ENCODE data around the gene HCN3. TPM values are rescaled to one million over a fixed set of nuclear protein-coding genes. Genes with fewer than 3 reads are reported as not detected.

The HCN3 gene
- total and polyA plus RNA-seq, 2 of the 13 experiments (the other 11 are each of a cell fraction or from before 2014, with no cell fraction given) = 2.4 to 10.2 TPM

DNA sequence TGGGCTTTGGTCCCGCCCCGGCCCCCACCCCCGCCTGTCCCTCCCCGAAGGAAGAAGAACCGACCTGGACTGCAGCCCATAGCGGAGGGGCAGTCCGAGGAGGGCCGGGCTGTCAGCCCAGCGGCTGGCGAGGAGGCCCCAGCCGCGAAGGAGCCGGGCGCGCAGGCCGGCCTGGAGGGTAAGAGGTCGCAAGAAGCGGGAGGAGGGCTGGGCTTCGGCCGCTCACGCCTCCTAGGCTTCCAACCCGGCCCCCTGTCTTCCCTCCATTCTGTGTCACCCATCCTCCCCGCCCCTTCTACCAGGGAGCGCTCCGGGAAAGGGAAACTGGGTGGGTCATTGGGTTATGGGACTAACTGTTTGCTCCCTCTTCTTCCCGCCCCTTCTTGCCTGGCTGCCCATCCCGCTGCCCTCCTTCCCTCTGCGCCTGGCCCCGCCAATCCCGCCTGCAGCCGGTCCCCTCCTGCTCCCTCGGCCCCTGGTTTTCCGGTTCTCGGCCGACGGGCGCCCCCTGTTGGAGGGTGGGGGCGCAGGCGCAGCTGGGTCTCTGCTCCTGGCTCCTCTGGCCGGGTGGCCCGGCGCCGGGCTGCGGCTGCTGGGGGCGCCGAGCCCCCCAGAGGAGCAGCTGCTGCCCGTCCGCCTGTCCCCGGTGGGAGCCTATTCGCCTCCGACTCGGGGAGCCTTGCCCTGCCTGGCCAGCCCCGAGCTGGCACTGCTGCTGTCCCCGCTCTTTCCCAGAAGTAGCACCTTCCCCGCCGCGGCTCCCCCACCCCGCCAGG is 45.9 kb downstream of the HCN3 start (continued):
- TF ChIP-seq, protein P1, sequence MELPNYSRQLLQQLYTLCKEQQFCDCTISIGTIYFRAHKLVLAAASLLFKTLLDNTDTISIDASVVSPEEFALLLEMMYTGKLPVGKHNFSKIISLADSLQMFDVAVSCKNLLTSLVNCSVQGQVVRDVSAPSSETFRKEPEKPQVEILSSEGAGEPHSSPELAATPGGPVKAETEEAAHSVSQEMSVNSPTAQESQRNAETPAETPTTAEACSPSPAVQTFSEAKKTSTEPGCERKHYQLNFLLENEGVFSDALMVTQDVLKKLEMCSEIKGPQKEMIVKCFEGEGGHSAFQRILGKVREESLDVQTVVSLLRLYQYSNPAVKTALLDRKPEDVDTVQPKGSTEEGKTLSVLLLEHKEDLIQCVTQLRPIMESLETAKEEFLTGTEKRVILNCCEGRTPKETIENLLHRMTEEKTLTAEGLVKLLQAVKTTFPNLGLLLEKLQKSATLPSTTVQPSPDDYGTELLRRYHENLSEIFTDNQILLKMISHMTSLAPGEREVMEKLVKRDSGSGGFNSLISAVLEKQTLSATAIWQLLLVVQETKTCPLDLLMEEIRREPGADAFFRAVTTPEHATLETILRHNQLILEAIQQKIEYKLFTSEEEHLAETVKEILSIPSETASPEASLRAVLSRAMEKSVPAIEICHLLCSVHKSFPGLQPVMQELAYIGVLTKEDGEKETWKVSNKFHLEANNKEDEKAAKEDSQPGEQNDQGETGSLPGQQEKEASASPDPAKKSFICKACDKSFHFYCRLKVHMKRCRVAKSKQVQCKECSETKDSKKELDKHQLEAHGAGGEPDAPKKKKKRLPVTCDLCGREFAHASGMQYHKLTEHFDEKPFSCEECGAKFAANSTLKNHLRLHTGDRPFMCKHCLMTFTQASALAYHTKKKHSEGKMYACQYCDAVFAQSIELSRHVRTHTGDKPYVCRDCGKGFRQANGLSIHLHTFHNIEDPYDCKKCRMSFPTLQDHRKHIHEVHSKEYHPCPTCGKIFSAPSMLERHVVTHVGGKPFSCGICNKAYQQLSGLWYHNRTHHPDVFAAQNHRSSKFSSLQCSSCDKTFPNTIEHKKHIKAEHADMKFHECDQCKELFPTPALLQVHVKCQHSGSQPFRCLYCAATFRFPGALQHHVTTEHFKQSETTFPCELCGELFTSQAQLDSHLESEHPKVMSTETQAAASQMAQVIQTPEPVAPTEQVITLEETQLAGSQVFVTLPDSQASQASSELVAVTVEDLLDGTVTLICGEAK (IDR thresholded peaks at IDR 0.05) = no peak
- TF ChIP-seq, protein P1 (CRISPR knock-in tag; IDR thresholded peaks at IDR 0.05) = no peak; the same call in 1 of the 2 replicates
- 0 out of 2 replicates have a peak, but pooled peaks have one; percentile 66 for TF ChIP-seq HOXA5 (CRISPR knock-in tag; IDR thresholded peaks at IDR 0.05)
- no peak for TF ChIP-seq ZSCAN30 (CRISPR knock-in tag; IDR thresholded peaks at IDR 0.05)
- TF ChIP-seq, protein P2, sequence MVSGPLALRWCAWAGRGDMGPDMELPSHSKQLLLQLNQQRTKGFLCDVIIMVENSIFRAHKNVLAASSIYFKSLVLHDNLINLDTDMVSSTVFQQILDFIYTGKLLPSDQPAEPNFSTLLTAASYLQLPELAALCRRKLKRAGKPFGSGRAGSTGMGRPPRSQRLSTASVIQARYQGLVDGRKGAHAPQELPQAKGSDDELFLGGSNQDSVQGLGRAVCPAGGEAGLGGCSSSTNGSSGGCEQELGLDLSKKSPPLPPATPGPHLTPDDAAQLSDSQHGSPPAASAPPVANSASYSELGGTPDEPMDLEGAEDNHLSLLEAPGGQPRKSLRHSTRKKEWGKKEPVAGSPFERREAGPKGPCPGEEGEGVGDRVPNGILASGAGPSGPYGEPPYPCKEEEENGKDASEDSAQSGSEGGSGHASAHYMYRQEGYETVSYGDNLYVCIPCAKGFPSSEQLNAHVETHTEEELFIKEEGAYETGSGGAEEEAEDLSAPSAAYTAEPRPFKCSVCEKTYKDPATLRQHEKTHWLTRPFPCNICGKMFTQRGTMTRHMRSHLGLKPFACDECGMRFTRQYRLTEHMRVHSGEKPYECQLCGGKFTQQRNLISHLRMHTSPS (CRISPR knock-in tag; IDR thresholded peaks at IDR 0.05; ENCODE audit: low read depth) = peak; percentile 59; the same call in 1 of the 2 replicates
- no peak for TF ChIP-seq NR2F6 (IDR thresholded peaks at IDR 0.05)
- peak; percentile 5; the same call in 1 of the 2 replicates for TF ChIP-seq NR2F6 (CRISPR knock-in tag; IDR thresholded peaks at IDR 0.05)
- TF ChIP-seq CENPX (CRISPR knock-in tag; IDR thresholded peaks at IDR 0.05) = no peak
- TF ChIP-seq, protein P3, sequence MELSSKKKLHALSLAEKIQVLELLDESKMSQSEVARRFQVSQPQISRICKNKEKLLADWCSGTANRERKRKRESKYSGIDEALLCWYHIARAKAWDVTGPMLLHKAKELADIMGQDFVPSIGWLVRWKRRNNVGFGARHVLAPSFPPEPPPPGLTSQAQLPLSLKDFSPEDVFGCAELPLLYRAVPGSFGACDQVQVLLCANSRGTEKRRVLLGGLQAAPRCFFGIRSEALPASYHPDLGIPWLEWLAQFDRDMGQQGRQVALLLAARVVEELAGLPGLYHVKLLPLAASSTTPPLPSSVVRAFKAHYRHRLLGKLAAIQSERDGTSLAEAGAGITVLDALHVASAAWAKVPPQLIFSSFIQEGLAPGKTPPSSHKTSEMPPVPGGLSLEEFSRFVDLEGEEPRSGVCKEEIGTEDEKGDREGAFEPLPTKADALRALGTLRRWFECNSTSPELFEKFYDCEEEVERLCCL (CRISPR knock-in tag; IDR thresholded peaks at IDR 0.05; ENCODE audit: borderline replicate concordance) = no peak
- TF ChIP-seq TEAD2 (CRISPR knock-in tag; IDR thresholded peaks at IDR 0.05) = no peak
- TF ChIP-seq EZH2 (conservative IDR thresholded peaks at IDR 0.05; ENCODE audit: low read depth, low read length) = no peak
- TF ChIP-seq ZFP37 (CRISPR knock-in tag; IDR thresholded peaks at IDR 0.05; ENCODE audit: borderline replicate concordance) = no peak; the same call in 1 of the 2 replicates
- TF ChIP-seq HNRNPUL1 (IDR thresholded peaks at IDR 0.05; ENCODE audit: low read depth, low read length) = no peak
- TF ChIP-seq ZNF788 (CRISPR knock-in tag; IDR thresholded peaks at IDR 0.05; ENCODE audit: borderline replicate concordance) = peak; percentile 60
- no peak for TF ChIP-seq FLYWCH1 (CRISPR knock-in tag; IDR thresholded peaks at IDR 0.05)
